A549 (cell line): Measurements from ENCODE around the gene RPLP2. TPM values are rescaled to one million over a fixed set of nuclear protein-coding genes. Genes with fewer than 3 reads are reported as not detected.

Experiments
- ATAC-seq, 2 experiments: fragments of 200-7000 bp in 1 of 2; fragments of >200 bp in 1 of 2; cut with Nextera tagmentation in 1 of 2; cut with Tn5 transposase in 1 of 2; 3 replicates each; pipeline versions ENCODE4 v1.8.0 to v1.9.1; 2018 to 2020; ENCODE audit warnings: mild to moderate bottlenecking in 1 of 2, moderate library complexity in 1 of 2
- CTCF ChIA-PET: fragments of 300-600 bp; sonication (Branson Sonifier 250); formaldehyde crosslinking; extraction: SDS; loops from one replicate; lab custom pipeline; 2021; ENCODE audit warnings: antibody characterized with exemption, inconsistent platforms; lab: Yijun Ruan, JAX
- POLR2A ChIA-PET: fragments of 350-600 bp; formaldehyde crosslinking; extraction: SDS; loops from one replicate; lab custom pipeline; 2021; ENCODE audit warnings: antibody characterized with exemption, inconsistent platforms; lab: Yijun Ruan, JAX
- DNase-seq, 2 experiments: peaks; one replicate each; pipeline versions ENCODE4 v3.0.0 to v3.0.0-alpha.2; 2011 to 2016; ENCODE audit warnings: low read depth in 1 of 2, low spot score in 1 of 2
- FAIRE-seq: peaks from 2 replicates; lab custom pipeline; 2011; peaks lifted over from hg19 to GRCh38; lab: Jason Lieb, UNC
- H3K27ac ChIP-seq, 2 experiments: fragments of >200 bp; sonication (Bioruptor Twin); formaldehyde crosslinking; 3 replicates each; pipeline ENCODE4 v1.5.1; 2016 to 2017
- H3K4me1 ChIP-seq: fragments of >200 bp; sonication (Bioruptor Twin); formaldehyde crosslinking; 3 replicates; pipeline ENCODE4 v1.6.1; 2016
- H3K4me2 ChIP-seq: fragments of >200 bp; sonication (Bioruptor Twin); formaldehyde crosslinking; 3 replicates; pipeline ENCODE4 v1.6.1; 2016
- H3K4me3 ChIP-seq: fragments of >200 bp; sonication (Bioruptor Twin); formaldehyde crosslinking; 3 replicates; pipeline ENCODE4 v1.5.1; 2016
- H3K9me3 ChIP-seq: fragments of >200 bp; sonication (Bioruptor Twin); formaldehyde crosslinking; 3 replicates; pipeline ENCODE4 v1.6.1; 2016
- BCL3 ChIP-seq: fragments of >200 bp; sonication (Bioruptor Twin); formaldehyde crosslinking; IDR thresholded peaks from 3 replicates; pipeline ENCODE4 v1.6.1; 2016
- BHLHE40 ChIP-seq: IDR thresholded peaks from 2 replicates; pipeline ENCODE4 v1.6.1; 2012; ENCODE audit warnings: low read depth, low read length, inconsistent platforms
- CHD2 ChIP-seq: fragments of 150-350 bp; IDR thresholded peaks from 2 replicates; pipeline ENCODE4 v1.6.1; 2014; ENCODE audit warnings: low read length; ENCODE audit not compliant: partially characterized antibody
- E2F6 ChIP-seq: IDR thresholded peaks from 2 replicates; pipeline ENCODE4 v1.6.1; 2012; ENCODE audit warnings: low read depth, borderline replicate concordance
- EHMT2 ChIP-seq: fragments of 200-600 bp; sonication (generic); IDR thresholded peaks from 2 replicates; pipeline ENCODE4 v1.6.1; 2016; ENCODE audit warnings: antibody characterized with exemption, low read depth, mild to moderate bottlenecking, moderate library complexity
- HEYL ChIP-seq: fragments of 250-450 bp; sonication (Bioruptor Pico); IDR thresholded peaks from 2 replicates; pipeline ENCODE4 v1.8.0; 2021; ENCODE audit warnings: mild to moderate bottlenecking, moderate library complexity
- HOXA7 ChIP-seq: fragments of 250-450 bp; sonication (Bioruptor Pico); IDR thresholded peaks from 2 replicates; pipeline ENCODE4 v1.5.0; 2020; ENCODE audit warnings: mild to moderate bottlenecking, moderate library complexity
- HOXB5 ChIP-seq: fragments of 250-450 bp; sonication (Bioruptor Pico); IDR thresholded peaks from 2 replicates; pipeline ENCODE4 v1.5.0; 2020; ENCODE audit warnings: mild to moderate bottlenecking, moderate library complexity
- NFE2L2 ChIP-seq: fragments of 150-350 bp; conservative IDR thresholded peaks from 2 replicates; pipeline ENCODE4 v1.6.1; 2014; ENCODE audit warnings: low read length
- NPAS2 ChIP-seq: fragments of 250-450 bp; sonication (Bioruptor Pico); IDR thresholded peaks from 2 replicates; pipeline ENCODE4 v1.8.0; 2022; ENCODE audit warnings: mild to moderate bottlenecking, moderate library complexity, borderline replicate concordance
- PHF8 ChIP-seq: fragments of 200-600 bp; sonication (generic); IDR thresholded peaks from 2 replicates; pipeline ENCODE4 v1.6.1; 2016; ENCODE audit warnings: low read depth, mild to moderate bottlenecking, antibody characterized with exemption, moderate library complexity, borderline replicate concordance
- POLR2A ChIP-seq: IDR thresholded peaks from 2 replicates; pipeline ENCODE4 v1.6.1; 2012; ENCODE audit warnings: mild to moderate bottlenecking, low read length
- POLR2AphosphoS2 ChIP-seq: conservative IDR thresholded peaks from 2 replicates; pipeline ENCODE4 v1.6.1; 2012; ENCODE audit warnings: low read length, improper control_type of control experiment, inconsistent platforms
- RCOR1 ChIP-seq: fragments of 150-350 bp; IDR thresholded peaks from 2 replicates; pipeline ENCODE4 v1.6.1; 2014; ENCODE audit warnings: antibody characterized with exemption, low read length, low read depth
- RFX5 ChIP-seq: fragments of 450-650 bp; IDR thresholded peaks from 2 replicates; pipeline ENCODE4 v1.7.1; 2014; ENCODE audit warnings: antibody characterized with exemption, mild to moderate bottlenecking, moderate library complexity
- RNF2 ChIP-seq: fragments of 200-600 bp; sonication (generic); IDR thresholded peaks from 2 replicates; pipeline ENCODE4 v1.6.1; 2016; ENCODE audit warnings: low read depth, mild to moderate bottlenecking, antibody characterized with exemption, moderate library complexity, borderline replicate concordance
- SREBF2 ChIP-seq: fragments of 450-650 bp; IDR thresholded peaks from 2 replicates; pipeline ENCODE4 v1.6.1; 2014; ENCODE audit warnings: mild to moderate bottlenecking, moderate library complexity
- ZC3H11A ChIP-seq: fragments of 450-650 bp; IDR thresholded peaks from 2 replicates; pipeline ENCODE4 v1.6.1; 2014; ENCODE audit warnings: antibody characterized with exemption, mild to moderate bottlenecking
- ZFP36 ChIP-seq: fragments of 450-650 bp; IDR thresholded peaks from 2 replicates; pipeline ENCODE4 v1.6.1; 2014; ENCODE audit warnings: borderline replicate concordance; ENCODE audit not compliant: partially characterized antibody
- ZNF302 ChIP-seq: fragments of 250-450 bp; sonication (Bioruptor Pico); IDR thresholded peaks from 2 replicates; pipeline ENCODE4 v1.9.0; 2021; ENCODE audit warnings: inconsistent platforms, mild to moderate bottlenecking, moderate library complexity
- WGBS: methylation state at CpG from one replicate; pipeline ENCODE4 v1.1.6; 2017; ENCODE audit errors: missing lambda C conversion rate; 5-methylcytosine and 5-hydroxymethylcytosine counted together
- polyA plus RNA-seq, 4 experiments: library from polyadenylated mRNA; depleted of rRNA in 3 of 4; stranded (reverse); fragments of >200 nt; fragmentation: RNase III in 1 of 4; extraction: RNeasy Plus Mini Kit Qiagen cat#74134 plus additional on column Dnase treatment in 1 of 4; gene quantifications; 2 replicates in 3 of 4; 3 replicates in 1 of 4; pipeline ENCODE4 v1.2.3, GENCODE V29; 2011 to 2017
- TF ChIP-seq, protein P1 (sequence below): IDR thresholded peaks from 2 replicates; pipeline ENCODE4 v1.6.1; 2012
- TF ChIP-seq, protein P2 (sequence below): IDR thresholded peaks from 2 replicates; pipeline ENCODE4 v1.6.1; 2012
- TF ChIP-seq, protein P3 (sequence below): fragments of 250-450 bp; sonication (Bioruptor Pico); IDR thresholded peaks from 2 replicates; pipeline ENCODE4 v1.5.0; 2020; ENCODE audit warnings: low read depth, mild to moderate bottlenecking, moderate library complexity
- TF ChIP-seq, protein P4 (sequence below): fragments of >200 bp; sonication (Bioruptor Twin); formaldehyde crosslinking; IDR thresholded peaks from 3 replicates; pipeline ENCODE4 v1.5.1; 2016

Gene RPLP2
- polyA plus RNA-seq, 2 of the 4 experiments (the other 2 are of a cell fraction): 1,493 to 2,508 TPM

DNA sequence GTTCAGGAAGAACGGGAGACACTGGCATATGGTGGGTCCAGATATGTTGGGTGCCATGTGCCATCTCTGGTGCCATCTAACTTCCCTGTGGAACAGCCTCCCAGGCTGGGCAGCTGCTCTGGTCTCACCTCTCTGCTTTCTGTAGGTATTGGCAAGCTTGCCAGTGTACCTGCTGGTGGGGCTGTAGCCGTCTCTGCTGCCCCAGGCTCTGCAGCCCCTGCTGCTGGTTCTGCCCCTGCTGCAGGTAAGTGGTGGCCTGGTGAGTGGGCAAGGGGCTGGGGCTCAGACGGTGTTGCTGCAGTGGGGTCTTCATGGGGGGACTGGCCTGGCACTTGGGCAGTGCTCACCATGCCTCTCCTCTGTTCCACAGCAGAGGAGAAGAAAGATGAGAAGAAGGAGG, 2.6 kb downstream of the RPLP2 start:
- no peaks in the 10 kb centered on the region for H3K9me3 ChIP-seq
- no peak for FAIRE-seq
- ATAC-seq: no peak
- DNase-seq: no peak
- TF ChIP-seq POLR2A (no peak), HOXA7 (CRISPR knock-in tag) (no peak), RNF2 (no peak), E2F6 (no peak), RCOR1 (no peak)
- TF ChIP-seq, all 56 proteins: peak for 0
- H3K4me2 ChIP-seq: peak overlapping the region; percentile 87
- ChIA-PET POLR2A (interaction anchor here (1.1 kb wide), 1 partner anchor 22 kb away, joined by 3 read pairs; no protein-coding TSS in a partner anchor), CTCF (interaction anchor here (1.2 kb wide), 1 partner anchor 8 kb away, joined by 3 read pairs; no protein-coding TSS in a partner anchor)
- H3K4me1 ChIP-seq: peaks cover 37% of the 10 kb centered on the region
- 87% methylated on average over 2 of the region's 3 CpGs for whole genome bisulfite sequencing
- H3K27ac ChIP-seq: peak overlapping the region in 1 of 2 experiments; percentile 95; a peak in 3 of 6 replicates
- no peak overlapping the region for H3K4me3 ChIP-seq

- no peak for DNase-seq
- Histone ChIP-seq H3K4me3 (no peak overlapping the region), H3K4me1 (peaks cover 33% of the 10 kb centered on the region), H3K9me3 (no peaks in the 10 kb centered on the region), H3K27ac (0 out of 6 replicates have a peak overlapping the region, but pooled peaks of 1 of the 2 experiments have one; percentile 6), H3K4me2 (no peak overlapping the region)
- ATAC-seq: no peak
- no peak for FAIRE-seq
- POLR2A ChIA-PET: no interaction called here
- TF ChIP-seq POLR2A: no peak
- 0 out of 2 replicates have a peak, but pooled peaks have one; percentile 5 for TF ChIP-seq HOXA7 (CRISPR knock-in tag)
- TF ChIP-seq, protein P1, sequence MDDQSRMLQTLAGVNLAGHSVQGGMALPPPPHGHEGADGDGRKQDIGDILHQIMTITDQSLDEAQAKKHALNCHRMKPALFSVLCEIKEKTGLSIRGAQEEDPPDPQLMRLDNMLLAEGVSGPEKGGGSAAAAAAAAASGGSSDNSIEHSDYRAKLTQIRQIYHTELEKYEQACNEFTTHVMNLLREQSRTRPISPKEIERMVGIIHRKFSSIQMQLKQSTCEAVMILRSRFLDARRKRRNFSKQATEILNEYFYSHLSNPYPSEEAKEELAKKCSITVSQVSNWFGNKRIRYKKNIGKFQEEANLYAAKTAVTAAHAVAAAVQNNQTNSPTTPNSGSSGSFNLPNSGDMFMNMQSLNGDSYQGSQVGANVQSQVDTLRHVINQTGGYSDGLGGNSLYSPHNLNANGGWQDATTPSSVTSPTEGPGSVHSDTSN: 0 out of 2 replicates have a peak, but pooled peaks have one; percentile 8
- TF ChIP-seq, all 56 proteins: peak for 2
- WGBS: 88% methylated on average over 6 of the region's 6 CpGs
- CTCF ChIA-PET: interaction anchor here (0.8 kb wide), 1 partner anchor 9 kb away, joined by 3 read pairs; no protein-coding TSS in a partner anchor
Observed at GRCh38 chr11:813072-813455, 3.3 kb downstream of the RPLP2 start.

- ATAC-seq: no peak
- no peak for FAIRE-seq
- Histone ChIP-seq H3K4me2 (no peak overlapping the region), H3K27ac (0 out of 6 replicates have a peak overlapping the region, but pooled peaks of 1 of the 2 experiments have one; percentile 6), H3K4me1 (peaks cover 34% of the 10 kb centered on the region), H3K9me3 (no peaks in the 10 kb centered on the region), H3K4me3 (no peak overlapping the region)
- POLR2A ChIA-PET: interaction anchor here (1.2 kb wide), 1 partner anchor 27 kb away, joined by 3 read pairs; no protein-coding TSS in a partner anchor
- 81% methylated on average over 8 of the region's 9 CpGs for WGBS
- CTCF ChIA-PET: interaction anchor here (0.8 kb wide), 1 partner anchor 9 kb away, joined by 3 read pairs; no protein-coding TSS in a partner anchor
- no peak for DNase-seq
- TF ChIP-seq, protein P2, sequence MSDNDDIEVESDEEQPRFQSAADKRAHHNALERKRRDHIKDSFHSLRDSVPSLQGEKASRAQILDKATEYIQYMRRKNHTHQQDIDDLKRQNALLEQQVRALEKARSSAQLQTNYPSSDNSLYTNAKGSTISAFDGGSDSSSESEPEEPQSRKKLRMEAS: no peak
- TF ChIP-seq RFX5: no peak
- TF ChIP-seq POLR2AphosphoS2: peak; percentile 95
- no peak for TF ChIP-seq BCL3
- no peak for TF ChIP-seq PHF8
- TF ChIP-seq, protein P1: no peak
- no peak for TF ChIP-seq EHMT2
- TF ChIP-seq HEYL (CRISPR knock-in tag): no peak
- TF ChIP-seq ZNF302: no peak
- no peak for TF ChIP-seq CHD2
- no peak for TF ChIP-seq SREBF2
- no peak for TF ChIP-seq RNF2
- no peak for TF ChIP-seq HOXB5 (CRISPR knock-in tag)
- no peak for TF ChIP-seq ZC3H11A
- TF ChIP-seq ZFP36: no peak
- TF ChIP-seq, protein P3, sequence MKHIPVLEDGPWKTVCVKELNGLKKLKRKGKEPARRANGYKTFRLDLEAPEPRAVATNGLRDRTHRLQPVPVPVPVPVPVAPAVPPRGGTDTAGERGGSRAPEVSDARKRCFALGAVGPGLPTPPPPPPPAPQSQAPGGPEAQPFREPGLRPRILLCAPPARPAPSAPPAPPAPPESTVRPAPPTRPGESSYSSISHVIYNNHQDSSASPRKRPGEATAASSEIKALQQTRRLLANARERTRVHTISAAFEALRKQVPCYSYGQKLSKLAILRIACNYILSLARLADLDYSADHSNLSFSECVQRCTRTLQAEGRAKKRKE (CRISPR knock-in tag): no peak
- no peak for TF ChIP-seq BHLHE40
- TF ChIP-seq, protein P4, sequence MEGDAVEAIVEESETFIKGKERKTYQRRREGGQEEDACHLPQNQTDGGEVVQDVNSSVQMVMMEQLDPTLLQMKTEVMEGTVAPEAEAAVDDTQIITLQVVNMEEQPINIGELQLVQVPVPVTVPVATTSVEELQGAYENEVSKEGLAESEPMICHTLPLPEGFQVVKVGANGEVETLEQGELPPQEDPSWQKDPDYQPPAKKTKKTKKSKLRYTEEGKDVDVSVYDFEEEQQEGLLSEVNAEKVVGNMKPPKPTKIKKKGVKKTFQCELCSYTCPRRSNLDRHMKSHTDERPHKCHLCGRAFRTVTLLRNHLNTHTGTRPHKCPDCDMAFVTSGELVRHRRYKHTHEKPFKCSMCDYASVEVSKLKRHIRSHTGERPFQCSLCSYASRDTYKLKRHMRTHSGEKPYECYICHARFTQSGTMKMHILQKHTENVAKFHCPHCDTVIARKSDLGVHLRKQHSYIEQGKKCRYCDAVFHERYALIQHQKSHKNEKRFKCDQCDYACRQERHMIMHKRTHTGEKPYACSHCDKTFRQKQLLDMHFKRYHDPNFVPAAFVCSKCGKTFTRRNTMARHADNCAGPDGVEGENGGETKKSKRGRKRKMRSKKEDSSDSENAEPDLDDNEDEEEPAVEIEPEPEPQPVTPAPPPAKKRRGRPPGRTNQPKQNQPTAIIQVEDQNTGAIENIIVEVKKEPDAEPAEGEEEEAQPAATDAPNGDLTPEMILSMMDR: no peak
- TF ChIP-seq NPAS2 (CRISPR knock-in tag): no peak
- no peak for TF ChIP-seq NFE2L2
Observed at GRCh38 chr11:813456-814096, 3.8 kb downstream of the RPLP2 start.
